IMR-90 (cell line): ENCODE measurements around the gene EPN1. TPM values are rescaled to one million over a fixed set of nuclear protein-coding genes. Genes with fewer than 3 reads are reported as not detected.

Source experiments
- ATAC-seq: fragments of 200-7000 bp; cut with Tn5 transposase; 2 replicates; pipeline ENCODE4 v1.9.1; 2020; ENCODE audit warnings: low read depth, mild to moderate bottlenecking, moderate library complexity
- BruUV-seq: library from RNA; stranded (reverse); fragments of 400-500 nt; replicated peaks from 2 replicates; lab custom pipeline; 2021; lab: Mats Ljungman, UMichigan
- CTCF ChIA-PET: fragments of 300-600 bp; formaldehyde crosslinking; extraction: SDS; loops from one replicate; lab custom pipeline; 2021; ENCODE audit warnings: antibody characterized with exemption; lab: Yijun Ruan, JAX
- POLR2A ChIA-PET: fragments of 300-600 bp; sonication (Branson Sonifier 250); formaldehyde crosslinking; loops from one replicate; lab custom pipeline; 2022; ENCODE audit warnings: antibody characterized with exemption; ENCODE audit not compliant: unreplicated experiment; lab: Charles Lee
- DNase-seq: peaks from one replicate; pipeline ENCODE4 v3.0.0; 2013
- H2AFZ ChIP-seq: replicated peaks from 2 replicates; pipeline ENCODE3; 2013; ENCODE audit warnings: low read length, mild to moderate bottlenecking; ENCODE audit not compliant: poor library complexity
- H2AK5ac ChIP-seq: 2 replicates; pipeline ENCODE4 v1.6.1; 2013; ENCODE audit warnings: low read depth, low read length, inconsistent platforms
- H2AK9ac ChIP-seq: replicated peaks from 2 replicates; pipeline ENCODE3; 2013; ENCODE audit warnings: mild to moderate bottlenecking, low read depth, low read length, moderate library complexity; ENCODE audit not compliant: poor library complexity
- H2BK120ac ChIP-seq: 2 replicates; pipeline ENCODE4 v1.6.1; 2013; ENCODE audit warnings: low read depth, low read length, inconsistent platforms
- H2BK15ac ChIP-seq: 3 replicates; pipeline ENCODE4 v1.6.1; 2013; ENCODE audit warnings: low read depth, low read length, inconsistent platforms
- H2BK20ac ChIP-seq: 2 replicates; pipeline ENCODE4 v1.6.1; 2013; ENCODE audit warnings: low read depth, mild to moderate bottlenecking, inconsistent platforms, low read length, moderate library complexity
- H2BK5ac ChIP-seq: 2 replicates; pipeline ENCODE4 v1.6.1; 2013; ENCODE audit warnings: mild to moderate bottlenecking, low read depth, low read length, inconsistent platforms; ENCODE audit not compliant: poor library complexity, severe bottlenecking
- H3K14ac ChIP-seq: replicated peaks from 2 replicates; pipeline ENCODE4 v1.6.1; 2013; ENCODE audit warnings: low read depth, low read length, inconsistent platforms
- H3K18ac ChIP-seq: 2 replicates; pipeline ENCODE4 v1.6.1; 2013; ENCODE audit warnings: low read depth, low read length, control low read depth
- H3K23ac ChIP-seq: 2 replicates; pipeline ENCODE4 v1.6.1; 2013; ENCODE audit warnings: low read depth, low read length, inconsistent platforms
- H3K27ac ChIP-seq: 2 replicates; pipeline ENCODE4 v1.5.1; 2013; ENCODE audit warnings: mild to moderate bottlenecking, control low read depth, low read length; ENCODE audit not compliant: insufficient read depth
- H3K27me3 ChIP-seq: 2 replicates; pipeline ENCODE4 v1.6.1; 2013; ENCODE audit warnings: low read length; ENCODE audit not compliant: control insufficient read depth, insufficient read depth
- H3K36me3 ChIP-seq: 2 replicates; pipeline ENCODE4 v1.6.1; 2013; ENCODE audit warnings: low read length, mixed read lengths; ENCODE audit not compliant: control insufficient read depth, insufficient read depth
- H3K4ac ChIP-seq: 2 replicates; pipeline ENCODE4 v1.6.1; 2013; ENCODE audit warnings: low read depth, low read length, inconsistent platforms
- H3K4me1 ChIP-seq: 2 replicates; pipeline ENCODE4 v1.6.1; 2013; ENCODE audit warnings: low read length, mixed read lengths; ENCODE audit not compliant: control insufficient read depth, insufficient read depth
- H3K4me2 ChIP-seq: 2 replicates; pipeline ENCODE4 v1.6.1; 2013; ENCODE audit warnings: low read depth, mild to moderate bottlenecking, control low read depth, low read length, moderate library complexity
- H3K4me3 ChIP-seq: 2 replicates; pipeline ENCODE4 v1.5.1; 2013; ENCODE audit warnings: low read depth, mild to moderate bottlenecking, control low read depth, low read length, moderate library complexity; ENCODE audit not compliant: insufficient read depth
- H3K56ac ChIP-seq: 2 replicates; pipeline ENCODE4 v1.6.1; 2013; ENCODE audit warnings: low read length, inconsistent platforms; ENCODE audit not compliant: insufficient read depth; ENCODE audit errors: extremely low read depth
- H3K79me1 ChIP-seq, 2 experiments: 2 replicates each; pipeline ENCODE4 v1.6.1; 2013; ENCODE audit warnings: low read length in 2 of 2, inconsistent platforms in 1 of 2, low read depth in 1 of 2
- H3K9ac ChIP-seq: 2 replicates; pipeline ENCODE4 v1.6.1; 2013; ENCODE audit warnings: low read depth, low read length, control low read depth
- H3K9me1 ChIP-seq: 2 replicates; pipeline ENCODE4 v1.6.1; 2013; ENCODE audit warnings: low read length, inconsistent platforms; ENCODE audit not compliant: insufficient read depth
- H3K9me3 ChIP-seq: 2 replicates; pipeline ENCODE4 v1.6.1; 2013; ENCODE audit warnings: low read length; ENCODE audit not compliant: control insufficient read depth, insufficient read depth
- H4K20me1 ChIP-seq: 2 replicates; pipeline ENCODE4 v1.6.1; 2013; ENCODE audit warnings: low read length, inconsistent platforms; ENCODE audit not compliant: insufficient read depth
- H4K5ac ChIP-seq: 2 replicates; pipeline ENCODE4 v1.6.1; 2013; ENCODE audit warnings: mild to moderate bottlenecking, low read depth, low read length, control low read depth
- H4K8ac ChIP-seq, 2 experiments: 2 replicates each; pipeline ENCODE4 v1.6.1; 2013; ENCODE audit warnings: low read depth in 2 of 2, low read length in 2 of 2, control low read depth in 1 of 2, inconsistent platforms in 1 of 2
- H4K91ac ChIP-seq: 2 replicates; pipeline ENCODE4 v1.6.1; 2013; ENCODE audit warnings: low read depth, low read length, inconsistent platforms; ENCODE audit not compliant: insufficient read depth
- CEBPB ChIP-seq: IDR thresholded peaks from 2 replicates; pipeline ENCODE4 v1.6.1; 2012; ENCODE audit warnings: low read depth, low read length, improper control_type of control experiment
- NFE2L2 ChIP-seq: fragments of 150-350 bp; IDR thresholded peaks from 2 replicates; pipeline ENCODE4 v1.6.1; 2016; ENCODE audit warnings: low read depth, mild to moderate bottlenecking, low read length
- POLR2A ChIP-seq: IDR thresholded peaks from 2 replicates; pipeline ENCODE4 v1.6.1; 2012; ENCODE audit warnings: mild to moderate bottlenecking, low read depth, low read length
- WGBS, 2 experiments: methylation state at CpG; one replicate each; pipeline versions ENCODE4 v1.1.5 to v1.1.7; 2013; ENCODE audit warnings: missing lambda C conversion rate in 2 of 2; ENCODE audit not compliant: insufficient read length in 1 of 2; ENCODE audit errors: extremely low coverage in 2 of 2; 5-methylcytosine and 5-hydroxymethylcytosine counted together
- dilution Hi-C: fragments of 300-500 bp; cut with HindIII; formaldehyde crosslinking; loops from one replicate; pipeline ENCODE4 v1.14.3; 2018; ENCODE audit warnings: low sequenced_read_pairs; ENCODE audit not compliant: unreplicated experiment
- in situ Hi-C: fragments of 300-500 bp; cut with MboI; formaldehyde crosslinking; loops from 3 replicates; pipeline ENCODE4 v1.14.3; 2019; ENCODE audit warnings: low sequenced_read_pairs, inconsistent platforms, mixed read lengths
- intact Hi-C: fragments of 100-400 bp; cut with micrococcal nuclease; formaldehyde crosslinking; loops from 2 replicates; pipeline ENCODE4 v1.10.0; 2022
- polyA plus RNA-seq, 3 experiments: library from polyadenylated mRNA; depleted of rRNA; stranded (reverse); fragments of >200 nt; gene quantifications; 2 replicates each; pipeline ENCODE4 v1.2.3, GENCODE V29; 2012; ENCODE audit warnings: low replicate concordance in 1 of 3
- total RNA-seq: library from RNA; depleted of rRNA; stranded (reverse); fragments of >200 nt; gene quantifications from 2 replicates; pipeline ENCODE4 v1.2.3, GENCODE V29; 2012

Gene EPN1
- total and polyA plus RNA-seq, 2 of the 4 experiments (the other 2 are of a cell fraction): 19.0 to 122 TPM

DNA sequence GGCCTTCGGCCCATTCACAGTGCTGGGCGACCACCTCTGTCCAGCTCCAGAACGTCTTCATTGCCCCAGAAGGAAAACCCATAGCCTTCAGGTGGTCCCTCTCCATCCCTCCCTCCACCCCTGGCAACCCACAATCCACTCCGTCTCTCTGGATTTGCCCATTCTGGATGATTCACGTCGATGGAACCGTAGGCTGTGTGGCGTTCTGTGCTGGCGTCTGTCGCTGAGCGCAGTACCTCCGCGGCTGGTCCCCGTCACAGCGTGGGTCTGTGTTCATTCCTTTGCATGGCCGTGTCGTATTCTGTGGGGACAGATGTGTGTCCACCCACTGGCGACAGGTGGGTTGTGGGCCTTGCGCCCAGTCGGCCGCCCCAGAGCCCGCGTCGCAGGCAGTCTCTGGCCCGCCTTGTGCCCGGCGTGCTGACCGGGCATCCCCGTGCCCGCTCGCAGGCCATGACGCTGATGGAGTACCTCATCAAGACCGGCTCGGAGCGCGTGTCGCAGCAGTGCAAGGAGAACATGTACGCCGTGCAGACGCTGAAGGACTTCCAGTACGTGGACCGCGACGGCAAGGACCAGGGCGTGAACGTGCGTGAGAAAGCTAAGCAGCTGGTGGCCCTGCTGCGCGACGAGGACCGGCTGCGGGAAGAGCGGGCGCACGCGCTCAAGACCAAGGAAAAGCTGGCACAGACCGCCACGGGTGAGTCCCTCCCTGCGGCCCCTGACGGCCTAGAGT is 10.1 kb downstream of the EPN1 start (continued):
- no peak for TF ChIP-seq CEBPB

DNA sequence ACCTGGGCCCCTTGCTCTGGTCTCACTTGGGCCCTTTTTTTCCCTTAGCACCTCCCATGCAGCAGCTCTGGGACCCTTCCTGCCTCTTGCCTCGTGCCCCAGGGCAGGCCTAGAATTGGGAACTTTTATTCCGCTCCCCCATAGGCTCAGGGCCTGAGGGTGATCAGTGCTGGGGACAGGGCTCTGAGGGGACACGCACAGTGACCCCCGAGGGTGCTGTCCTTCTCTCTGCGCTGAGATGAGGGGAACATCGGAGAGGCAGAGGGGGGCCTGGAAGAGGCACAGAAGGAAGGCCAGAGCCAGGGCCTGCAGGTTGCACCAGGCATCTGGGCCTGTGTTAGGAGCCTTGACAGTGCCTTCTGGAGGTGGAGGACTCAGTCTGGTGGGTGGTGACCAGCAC is 10.8 kb downstream of the EPN1 start:
- WGBS, 2 experiments: 100% methylated on average over 3 of the region's 6 CpGs; no CpG with 5 or more reads in 1 of the 2 experiments
- POLR2A ChIA-PET: no interaction called here
- CTCF ChIA-PET: no interaction called here
- Histone ChIP-seq H3K9ac (no peak overlapping the region), H2BK120ac (no peak overlapping the region), H3K9me3 (no peaks in the 10 kb centered on the region), H3K4me3 (no peak overlapping the region), H3K9me1 (peaks cover 8% of the 10 kb centered on the region; the same call in 1 of the 2 replicates), H3K36me3 (peaks cover 63% of the 10 kb centered on the region), H3K27me3 (no peaks in the 10 kb centered on the region), H3K23ac (no peak overlapping the region), H3K4me1 (peaks cover 5% of the 10 kb centered on the region), H3K4me2 (no peak overlapping the region), H2BK20ac (no peak overlapping the region), H3K14ac (no peak overlapping the region), H4K91ac (no peak overlapping the region), H2BK5ac (no peak overlapping the region), H2BK15ac (no peak overlapping the region), H3K27ac (no peak overlapping the region), H2AK9ac (no peak overlapping the region), H3K18ac (no peak overlapping the region), H3K56ac (no peak overlapping the region), H4K20me1 (peaks cover 69% of the 10 kb centered on the region), H3K4ac (no peak overlapping the region), H2AFZ (no peak overlapping the region), H3K79me1 (peaks cover 24 to 57% of the 10 kb centered on the region in 2 experiments), H4K5ac (no peak overlapping the region), H4K8ac (no peak overlapping the region), H2AK5ac (no peak overlapping the region)
- DNase-seq (no peak), ATAC-seq (no peak)
- TF ChIP-seq POLR2A: no peak
- TF ChIP-seq NFE2L2: no peak
- in situ Hi-C loops (loop anchor here (25.0 kb wide), 1 partner anchor 452 kb away; the partner anchor contains the start of gene ZNF444), intact Hi-C loops (no loop called here), dilution Hi-C loops (no loop called here)
- no TSS peak for BruUV-seq
